OCI-LY1 (cell line): ENCODE data around the gene LRRC42.
"Not testable (repeated sequence)": the region's sequence is repeated elsewhere in the genome, so short reads cannot be mapped to it uniquely, and the experiment has no call there.

ENCODE experiments used
- EZH2 ChIP-seq: fragments of 200-600 bp; sonication (generic), shearing (Covaris generic); IDR thresholded peaks from 2 replicates; pipeline ENCODE4 v1.8.0; 2017; ENCODE audit warnings: borderline replicate concordance, mixed run types, mild to moderate bottlenecking, antibody characterized with exemption, low read length, moderate library complexity, mixed read lengths
- TF ChIP-seq, protein P1 (sequence below): fragments of 200-600 bp; sonication (generic), shearing (Covaris generic); IDR thresholded peaks from 2 replicates; pipeline ENCODE4 v1.5.1; 2017; ENCODE audit warnings: mild to moderate bottlenecking, antibody characterized with exemption, low read length, moderate library complexity, mixed read lengths

DNA sequence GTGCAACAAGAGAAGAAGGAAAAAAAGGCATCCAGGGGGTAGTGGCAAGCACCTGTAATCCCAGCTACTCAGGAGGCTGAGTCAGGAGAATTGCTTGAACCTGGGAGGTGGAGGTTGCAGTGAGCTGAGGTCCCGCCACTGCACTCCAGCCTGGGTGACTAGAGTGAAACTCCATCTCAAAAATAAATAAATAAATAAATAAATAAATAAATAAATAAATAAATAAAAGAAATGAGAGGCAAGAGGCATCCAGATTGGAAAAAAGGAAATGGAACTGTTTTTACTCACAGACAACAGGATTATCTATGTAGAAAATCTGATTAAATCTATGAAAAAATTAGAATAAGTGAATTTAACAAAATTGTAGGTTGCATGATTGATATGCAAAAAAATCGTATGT lies 48.4 kb downstream of the LRRC42 start:
- TF ChIP-seq, protein P1, sequence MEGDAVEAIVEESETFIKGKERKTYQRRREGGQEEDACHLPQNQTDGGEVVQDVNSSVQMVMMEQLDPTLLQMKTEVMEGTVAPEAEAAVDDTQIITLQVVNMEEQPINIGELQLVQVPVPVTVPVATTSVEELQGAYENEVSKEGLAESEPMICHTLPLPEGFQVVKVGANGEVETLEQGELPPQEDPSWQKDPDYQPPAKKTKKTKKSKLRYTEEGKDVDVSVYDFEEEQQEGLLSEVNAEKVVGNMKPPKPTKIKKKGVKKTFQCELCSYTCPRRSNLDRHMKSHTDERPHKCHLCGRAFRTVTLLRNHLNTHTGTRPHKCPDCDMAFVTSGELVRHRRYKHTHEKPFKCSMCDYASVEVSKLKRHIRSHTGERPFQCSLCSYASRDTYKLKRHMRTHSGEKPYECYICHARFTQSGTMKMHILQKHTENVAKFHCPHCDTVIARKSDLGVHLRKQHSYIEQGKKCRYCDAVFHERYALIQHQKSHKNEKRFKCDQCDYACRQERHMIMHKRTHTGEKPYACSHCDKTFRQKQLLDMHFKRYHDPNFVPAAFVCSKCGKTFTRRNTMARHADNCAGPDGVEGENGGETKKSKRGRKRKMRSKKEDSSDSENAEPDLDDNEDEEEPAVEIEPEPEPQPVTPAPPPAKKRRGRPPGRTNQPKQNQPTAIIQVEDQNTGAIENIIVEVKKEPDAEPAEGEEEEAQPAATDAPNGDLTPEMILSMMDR: not testable (repeated sequence)
- TF ChIP-seq EZH2: not testable (repeated sequence)
